GM18499 (cell line): Measurements from ENCODE around the gene SLC35F3.
"Not testable (repeated sequence)": the region's sequence is repeated elsewhere in the genome, so short reads cannot be mapped to it uniquely, and the experiment has no call there.

Experiments used
- ATAC-seq: cut with Tn5 transposase; IDR thresholded peaks from one replicate; pipeline ENCODE4 v1.9.1; 2021; ENCODE audit warnings: moderate number of reproducible peaks; ENCODE audit not compliant: insufficient read depth, unreplicated experiment

The SLC35F3 gene

DNA sequence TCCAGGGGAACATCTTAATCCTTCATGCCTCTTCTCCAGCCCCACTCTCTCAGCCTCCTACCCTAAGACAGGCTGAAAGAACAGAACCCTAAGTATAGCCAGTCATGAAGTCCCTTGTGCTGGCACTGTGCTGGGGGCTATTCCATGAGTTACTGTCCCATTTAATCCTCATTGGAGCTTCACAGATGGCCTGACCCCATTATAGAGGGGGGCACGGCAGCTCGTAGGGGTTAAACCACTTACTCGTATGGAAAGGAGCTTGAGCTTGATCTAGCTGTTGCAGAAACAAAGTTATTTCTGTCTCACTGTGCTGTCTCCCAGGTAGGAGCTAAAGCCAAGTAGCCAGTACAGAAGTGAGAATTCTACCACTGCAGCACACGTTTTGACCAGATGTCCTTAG lies 265.6 kb downstream of the SLC35F3 start:
- no peak for ATAC-seq

DNA sequence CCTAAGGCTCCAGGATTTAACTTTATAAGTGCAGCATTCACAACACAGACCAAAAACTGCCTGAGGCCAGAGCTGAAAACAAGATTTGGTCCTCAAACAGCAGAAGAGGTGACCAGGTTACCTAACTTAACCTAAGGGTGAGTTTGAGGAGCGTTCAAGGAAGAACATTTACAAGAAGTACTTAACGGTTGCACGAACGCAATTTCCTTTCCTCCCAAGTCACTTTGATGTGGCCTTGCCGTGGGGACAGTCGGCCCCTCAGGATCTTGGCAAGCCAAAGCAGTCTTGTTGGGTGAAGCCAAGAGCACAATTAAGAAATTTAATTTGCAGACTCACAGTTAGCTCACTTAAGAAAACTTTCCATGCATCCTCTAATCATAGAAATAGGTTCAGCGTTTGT lies 266.1 kb downstream of the SLC35F3 start:
- ATAC-seq: no peak

DNA sequence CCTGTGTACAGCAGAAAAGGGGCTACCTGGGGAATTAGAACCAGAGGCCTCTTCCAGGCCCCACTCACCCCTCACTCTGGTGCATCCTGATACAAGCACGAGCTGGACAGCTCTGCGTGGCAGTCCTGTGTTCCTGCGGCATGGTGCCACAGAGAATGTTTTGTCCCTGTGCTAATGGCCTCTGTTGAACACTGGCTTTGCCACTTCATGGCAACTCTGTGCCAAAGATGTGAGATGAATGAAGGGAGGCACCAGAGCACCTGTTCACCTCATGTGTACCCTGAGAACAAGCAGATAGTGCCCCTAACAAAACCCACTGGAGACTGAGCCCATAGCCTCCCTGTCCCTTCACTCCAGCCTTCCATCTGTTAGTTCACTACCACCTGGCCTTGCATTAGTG lies 269.5 kb downstream of the SLC35F3 start:
- ATAC-seq: no peak

DNA sequence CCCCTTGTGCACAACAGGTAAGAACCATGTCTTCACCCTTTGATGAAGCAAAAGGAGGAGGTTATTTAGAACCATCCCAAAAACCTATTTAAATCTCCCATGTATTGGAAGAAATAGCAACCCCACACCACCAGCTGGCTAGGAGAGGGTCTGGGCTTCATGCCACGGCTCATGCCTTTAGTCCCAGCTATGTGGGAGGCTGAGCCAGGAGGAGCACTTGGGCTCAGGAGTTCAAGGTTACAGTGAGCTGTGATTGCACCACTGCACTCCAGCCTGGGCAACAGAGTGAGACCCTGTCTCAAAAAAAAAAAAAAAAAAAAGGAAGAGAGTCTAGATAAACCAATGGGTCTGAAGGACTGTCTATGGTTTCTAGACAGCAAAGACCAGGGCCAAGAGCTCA lies 270.9 kb downstream of the SLC35F3 start:
- ATAC-seq: no peak

DNA sequence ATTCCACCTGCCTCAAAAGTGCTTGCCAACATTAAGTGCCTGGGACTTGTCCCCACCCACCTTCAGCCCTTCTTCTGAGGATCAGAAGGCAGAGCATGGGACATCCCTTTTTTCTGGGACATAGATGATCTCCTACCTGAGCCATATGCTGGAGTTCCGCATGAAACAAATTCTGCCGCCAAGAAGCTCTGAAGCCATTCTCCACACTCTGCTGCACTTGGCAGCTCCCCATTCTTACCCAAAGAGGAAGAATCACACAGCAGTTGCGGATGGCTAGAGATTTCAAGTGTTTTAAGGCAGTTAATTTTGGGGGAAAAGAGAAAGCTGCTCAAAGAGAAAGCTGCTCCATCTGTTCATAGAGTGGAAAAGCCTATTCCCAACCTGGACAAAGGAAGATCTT lies 271.5 kb downstream of the SLC35F3 start:
- no peak for ATAC-seq

DNA sequence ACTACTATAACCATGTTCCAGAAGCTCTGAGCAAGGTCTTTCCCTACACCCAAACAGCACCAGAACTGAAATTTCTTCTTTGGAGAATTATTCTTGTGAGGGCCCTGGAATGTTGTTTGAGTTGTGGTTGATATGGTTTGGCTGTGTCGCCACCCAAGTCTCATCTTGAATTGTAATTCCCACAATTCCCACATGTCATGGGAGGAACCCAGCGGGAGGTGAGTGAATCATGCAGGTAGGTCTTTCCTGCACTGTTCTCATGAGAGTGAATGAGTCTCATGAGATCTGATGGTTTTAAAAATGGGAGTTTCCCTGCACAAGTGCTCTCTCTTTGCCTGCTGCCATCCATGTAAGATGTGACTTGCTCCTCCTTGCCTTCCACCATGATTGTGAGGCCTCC lies 272.4 kb downstream of the SLC35F3 start:
- not testable (repeated sequence) for ATAC-seq

DNA sequence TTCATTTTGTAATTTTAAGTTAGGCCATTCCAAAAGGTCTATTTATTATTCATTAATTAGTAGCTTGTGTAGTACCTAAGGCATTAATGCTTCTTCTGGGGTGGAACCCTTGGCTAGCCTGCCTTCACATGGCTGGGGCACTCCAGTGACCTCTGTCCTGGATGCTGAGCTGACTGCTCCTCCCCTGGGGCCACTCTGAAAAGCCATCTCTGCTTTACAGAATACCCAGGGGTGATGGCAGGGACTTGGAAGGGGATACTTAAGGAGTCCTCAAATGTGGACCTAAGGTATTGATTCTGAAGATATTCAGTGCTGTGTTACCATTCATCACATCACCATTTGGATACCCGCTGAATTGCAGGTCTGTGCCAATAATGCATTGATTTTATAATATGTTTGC lies 281.0 kb downstream of the SLC35F3 start:
- no peak for ATAC-seq

DNA sequence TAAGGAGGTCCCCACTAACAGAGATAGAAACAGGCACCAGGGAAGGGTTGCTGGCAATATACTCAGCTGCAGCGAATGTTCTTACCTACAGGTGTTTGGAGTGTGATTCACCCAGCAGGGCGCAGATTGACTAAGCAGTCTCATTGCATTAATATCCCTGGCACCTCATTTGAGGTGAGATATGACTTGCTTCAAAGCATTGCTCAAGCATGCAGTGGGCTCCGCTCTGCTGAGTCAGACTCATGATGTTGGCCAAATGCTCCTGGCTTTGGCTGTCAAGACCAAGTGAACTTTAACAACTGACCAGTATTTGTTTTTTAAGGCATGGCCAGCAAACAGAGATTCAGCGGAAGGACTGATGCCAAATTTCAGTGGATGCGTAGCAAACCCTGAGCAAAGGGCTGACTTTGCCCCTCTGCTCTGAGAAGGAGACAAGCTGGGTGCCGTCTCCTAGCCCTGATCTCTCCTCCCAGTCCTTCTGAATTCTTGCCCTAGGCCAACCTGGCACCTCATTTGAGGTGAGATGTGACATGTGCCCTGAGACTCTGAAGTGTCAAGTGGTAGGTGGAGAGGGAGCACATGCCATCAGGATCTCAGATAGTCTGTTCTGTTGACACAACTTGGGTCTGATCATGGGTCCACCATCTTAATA lies 281.7 kb downstream of the SLC35F3 start:
- ATAC-seq: peak; percentile 52

DNA sequence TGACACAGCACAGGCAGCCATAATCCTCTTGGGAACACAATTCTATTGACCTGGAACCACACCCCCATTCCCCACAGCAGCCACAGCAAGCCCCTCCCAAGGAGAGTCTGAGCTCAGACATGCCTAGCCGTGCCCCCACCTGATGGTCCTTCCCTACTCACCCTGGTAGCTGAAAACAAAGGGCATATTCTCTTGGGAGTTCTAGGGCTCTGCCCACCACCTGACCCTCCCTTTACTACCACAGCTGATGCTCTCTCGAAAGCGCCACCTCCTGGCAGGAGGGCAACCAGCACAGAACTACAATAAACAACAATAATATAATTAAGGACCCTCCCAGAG lies 283.9 kb downstream of the SLC35F3 start:
- no peak for ATAC-seq

DNA sequence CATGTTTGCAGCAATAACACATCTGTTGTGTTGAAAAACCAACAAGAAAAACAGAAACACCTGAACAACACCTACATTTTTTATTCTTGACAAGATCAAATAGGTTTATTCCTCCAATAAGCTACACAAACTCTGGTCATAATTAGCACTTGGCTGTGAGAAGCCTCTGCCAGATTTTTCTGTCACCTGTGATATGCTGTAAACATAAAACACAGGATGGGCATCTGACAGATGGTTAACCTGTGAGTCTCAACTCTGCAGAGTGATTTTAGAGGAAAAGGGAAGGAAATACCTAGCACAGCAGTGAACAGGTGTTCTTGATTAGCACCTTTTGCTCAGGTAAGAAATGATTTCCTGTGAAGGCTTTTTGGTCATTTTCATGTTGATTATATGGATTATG lies 293.4 kb downstream of the SLC35F3 start:
- no peak for ATAC-seq

DNA sequence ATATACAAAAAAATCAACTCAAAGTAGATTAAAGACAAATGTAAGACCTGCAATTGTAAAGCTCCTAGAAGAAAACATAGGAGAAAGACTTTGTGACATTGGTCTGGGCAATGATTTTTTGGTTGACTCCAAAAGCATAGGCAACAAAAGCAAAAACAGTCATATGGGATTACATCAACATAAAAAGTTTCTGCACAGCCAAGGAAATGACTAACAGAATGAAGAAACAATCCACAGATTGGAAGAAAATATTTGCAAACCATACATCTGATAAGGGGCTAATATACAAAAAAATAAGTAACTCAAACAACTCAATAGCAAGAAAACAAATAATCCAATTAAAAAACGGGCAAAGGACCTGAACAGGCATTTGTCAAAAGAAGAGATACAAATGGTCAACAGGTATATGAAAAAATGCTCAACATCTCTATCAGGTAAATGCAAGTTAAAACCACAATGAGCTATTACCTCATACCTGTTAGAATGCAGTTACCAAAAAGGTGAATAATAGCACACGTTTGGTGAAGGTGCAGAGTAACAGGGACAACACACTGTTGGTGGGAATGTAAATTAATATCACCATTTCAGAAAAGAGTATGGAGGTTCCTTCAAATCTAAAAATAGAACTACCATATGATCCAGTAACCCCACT lies 295.1 kb downstream of the SLC35F3 start:
- ATAC-seq: no peak

DNA sequence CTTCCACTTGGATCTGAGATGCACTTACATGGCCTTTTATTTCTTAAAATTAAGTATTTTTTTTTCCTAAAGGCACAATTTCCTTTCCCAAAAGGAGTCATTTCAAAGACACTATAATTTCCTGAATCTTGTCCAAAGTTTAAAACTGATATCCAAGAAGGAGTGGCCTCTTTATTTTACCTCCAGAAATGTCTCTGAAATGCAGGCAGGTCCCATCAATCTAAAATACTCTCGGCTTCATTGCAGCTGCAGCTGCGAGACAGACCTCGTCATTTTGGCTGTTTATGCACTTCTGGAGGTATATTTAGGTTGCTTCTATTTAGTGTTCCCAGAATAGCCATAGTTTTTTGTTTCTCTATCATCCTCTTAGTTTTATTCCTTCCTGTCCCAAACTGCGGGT lies 296.1 kb downstream of the SLC35F3 start:
- no peak for ATAC-seq

DNA sequence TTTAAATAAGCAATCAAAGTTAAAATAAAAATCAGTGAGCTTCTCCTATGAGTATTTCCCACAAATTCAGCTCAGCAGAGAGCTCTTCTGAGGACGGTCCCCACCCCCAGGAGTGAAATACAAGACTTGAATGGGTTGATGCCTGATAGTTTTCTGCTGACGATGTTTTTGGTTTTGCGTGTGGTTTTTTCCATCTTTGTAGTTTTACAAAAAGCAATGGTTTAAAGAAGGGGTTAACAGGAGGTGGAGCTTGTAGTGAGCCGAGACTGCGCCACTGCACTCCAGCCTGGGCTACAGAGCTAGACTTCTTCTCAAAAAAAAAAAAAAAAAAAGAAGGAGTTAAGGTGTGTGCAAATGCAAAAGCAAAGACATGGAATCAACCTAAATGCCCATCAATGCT lies 297.1 kb downstream of the SLC35F3 start:
- no peak for ATAC-seq

DNA sequence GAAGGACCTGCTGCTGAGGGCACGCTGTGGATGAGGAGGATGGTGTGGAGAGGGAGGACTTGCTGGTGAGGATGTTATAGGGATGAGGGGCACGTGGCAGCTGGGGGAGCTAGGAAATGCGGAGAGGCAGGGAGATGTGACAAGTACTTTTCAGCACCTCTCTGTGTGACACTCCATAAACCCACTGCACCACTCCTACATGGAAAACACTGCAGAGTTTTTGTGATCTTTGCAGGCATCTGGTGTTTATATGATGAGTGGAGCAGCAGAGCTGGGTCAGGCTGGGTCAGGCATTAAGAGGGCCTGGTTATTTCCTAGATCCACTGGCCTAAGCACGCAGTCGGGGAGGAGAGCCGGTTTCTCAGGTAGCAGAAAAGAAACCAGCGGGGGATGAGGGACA lies 301.5 kb downstream of the SLC35F3 start:
- no peak for ATAC-seq

DNA sequence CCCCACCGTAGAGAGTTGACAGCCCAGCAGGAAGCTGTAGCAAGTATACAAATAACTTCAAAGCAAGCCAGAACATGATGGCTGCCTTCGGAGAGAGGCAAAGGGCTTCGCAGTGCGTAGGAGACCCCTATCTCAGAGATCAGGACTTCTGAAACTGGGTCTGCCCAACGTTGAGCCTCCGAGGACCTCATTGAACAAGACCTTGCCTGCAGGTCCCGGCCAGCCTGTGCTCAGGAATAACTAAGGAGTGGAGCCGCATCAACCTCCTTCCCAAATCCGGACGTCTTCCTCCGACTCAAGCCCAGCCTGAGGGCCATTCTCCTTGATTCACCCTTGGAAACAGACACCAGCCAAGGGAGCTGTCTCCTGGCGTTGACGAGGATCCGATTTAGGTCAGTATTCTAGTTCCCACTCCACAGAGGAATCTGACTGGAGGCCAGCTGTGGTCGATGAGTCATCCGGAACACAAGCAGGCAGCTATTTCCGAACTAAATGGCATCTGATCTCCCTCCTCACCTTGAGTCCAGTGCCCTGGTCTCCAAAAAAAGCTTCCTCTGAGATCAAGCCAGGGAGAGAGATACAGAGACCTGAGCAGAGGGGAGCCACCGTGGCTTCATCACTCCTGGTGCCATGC lies 302.3 kb downstream of the SLC35F3 start:
- ATAC-seq: no peak

DNA sequence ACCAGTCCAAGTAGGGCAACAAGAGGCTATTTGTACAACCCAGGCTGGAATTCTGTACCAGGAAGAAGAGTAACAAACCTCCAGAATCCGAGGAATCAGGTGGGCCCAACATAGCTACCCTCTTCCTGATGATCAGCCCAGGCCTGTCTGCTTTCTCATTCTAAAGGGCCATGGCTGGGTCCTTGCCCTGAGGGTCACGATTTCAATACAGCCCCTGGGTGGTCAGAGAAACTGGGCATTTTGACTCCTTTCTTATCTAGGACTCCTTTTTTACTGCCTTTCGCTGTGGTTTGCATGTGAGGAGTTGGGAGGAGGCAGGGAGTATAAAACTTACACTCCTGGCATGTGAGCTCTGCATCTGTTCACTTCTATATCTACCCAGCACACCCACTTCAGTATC lies 303.9 kb downstream of the SLC35F3 start:
- ATAC-seq: no peak

DNA sequence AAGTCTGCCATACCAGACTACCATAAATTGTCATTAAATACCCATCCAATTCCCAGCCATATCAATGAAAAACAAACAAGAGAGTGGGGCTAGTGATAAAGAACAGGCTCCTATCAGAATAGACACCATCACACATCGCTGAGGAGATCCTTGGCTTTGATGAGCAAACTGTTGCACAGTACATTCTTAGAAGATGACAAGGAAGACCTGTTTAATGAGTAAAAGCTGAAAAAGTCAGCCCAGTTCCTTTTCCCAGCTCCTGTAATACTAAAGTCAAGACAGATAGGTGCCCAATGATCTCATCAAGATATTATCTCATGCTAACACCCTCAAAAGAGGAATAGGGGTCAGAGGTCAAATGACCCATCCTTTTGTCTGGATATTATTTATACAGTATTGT lies 304.3 kb downstream of the SLC35F3 start:
- ATAC-seq: no peak

DNA sequence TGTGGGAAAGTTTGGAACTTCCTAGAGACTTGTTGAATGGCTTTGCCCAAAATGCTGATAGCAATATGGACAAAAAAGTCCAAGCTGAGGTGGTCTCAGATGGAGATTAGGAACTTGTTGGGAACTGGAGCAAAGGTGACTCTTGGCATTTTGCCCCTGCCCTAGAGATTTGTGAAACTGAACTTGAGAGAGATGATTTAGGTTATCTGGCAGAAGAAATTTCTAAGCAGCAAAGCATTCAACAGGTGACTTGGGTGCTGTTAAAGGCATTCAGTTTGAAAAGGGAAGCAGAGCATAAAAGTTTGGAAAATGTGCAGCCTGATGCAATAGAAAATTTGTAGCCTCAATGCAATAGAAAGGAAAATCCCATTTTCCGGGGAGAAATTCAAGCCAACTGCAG lies 306.0 kb downstream of the SLC35F3 start:
- not testable (repeated sequence) for ATAC-seq

DNA sequence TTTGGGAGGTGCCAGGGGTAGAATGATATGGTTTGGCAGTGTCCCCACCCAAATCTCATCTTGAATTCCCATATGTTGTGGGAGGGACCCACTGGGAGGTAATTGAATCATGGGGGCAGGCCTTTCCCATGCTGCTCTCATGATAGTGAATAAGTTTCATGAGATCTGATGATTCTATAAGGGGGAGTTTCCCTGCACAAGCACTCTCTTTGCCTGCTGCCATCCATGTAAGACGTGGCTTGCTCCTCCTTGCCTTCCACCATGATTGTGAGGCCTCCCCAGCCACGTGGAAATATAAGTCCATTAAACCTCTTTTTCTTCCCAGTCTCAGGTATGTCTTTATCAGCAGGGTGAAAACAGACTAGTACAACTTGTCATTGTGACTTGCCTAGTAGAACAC lies 307.4 kb downstream of the SLC35F3 start:
- ATAC-seq: not testable (repeated sequence)

DNA sequence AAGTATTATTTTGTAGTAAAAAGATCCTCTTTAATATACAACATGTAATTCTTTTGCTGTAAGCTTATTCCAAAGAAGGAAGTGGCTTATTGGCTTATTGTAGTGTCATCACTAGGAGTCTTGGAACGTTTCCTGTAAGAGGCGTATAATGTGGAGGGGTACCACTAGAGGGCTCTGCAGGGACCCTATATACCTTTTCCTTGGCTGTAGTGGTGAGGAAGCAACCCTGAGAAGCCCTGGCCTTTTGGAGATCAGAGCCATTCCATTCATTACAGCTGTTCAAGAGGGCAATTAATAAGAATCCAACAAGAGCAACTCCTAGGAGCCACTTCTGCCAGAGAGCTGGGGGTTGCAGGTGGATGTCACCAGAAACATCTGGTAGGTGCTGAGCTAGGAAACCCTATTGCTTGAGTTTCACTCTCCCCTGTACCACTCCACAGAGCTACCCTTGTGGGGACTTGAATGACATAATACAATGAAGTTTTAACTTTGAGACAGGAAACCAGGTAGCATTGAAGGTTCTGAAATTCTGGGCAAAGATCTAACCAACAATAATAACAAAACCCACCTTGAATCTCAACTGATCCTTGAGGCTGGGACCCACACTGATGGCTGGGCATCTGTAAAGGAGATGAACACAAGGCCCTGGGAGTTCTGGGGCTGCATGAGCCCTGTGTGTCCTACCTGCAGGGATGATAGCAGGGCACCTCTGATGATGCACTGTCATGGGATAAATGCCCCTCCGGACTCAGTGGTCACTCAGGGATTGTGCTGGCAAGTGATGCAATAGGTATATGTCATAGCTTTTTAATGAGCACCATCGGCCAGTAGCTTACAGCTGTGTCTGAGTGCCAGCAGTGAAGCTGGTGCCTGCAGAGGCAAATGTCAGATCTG lies 308.5 kb downstream of the SLC35F3 start:
- no peak for ATAC-seq

DNA sequence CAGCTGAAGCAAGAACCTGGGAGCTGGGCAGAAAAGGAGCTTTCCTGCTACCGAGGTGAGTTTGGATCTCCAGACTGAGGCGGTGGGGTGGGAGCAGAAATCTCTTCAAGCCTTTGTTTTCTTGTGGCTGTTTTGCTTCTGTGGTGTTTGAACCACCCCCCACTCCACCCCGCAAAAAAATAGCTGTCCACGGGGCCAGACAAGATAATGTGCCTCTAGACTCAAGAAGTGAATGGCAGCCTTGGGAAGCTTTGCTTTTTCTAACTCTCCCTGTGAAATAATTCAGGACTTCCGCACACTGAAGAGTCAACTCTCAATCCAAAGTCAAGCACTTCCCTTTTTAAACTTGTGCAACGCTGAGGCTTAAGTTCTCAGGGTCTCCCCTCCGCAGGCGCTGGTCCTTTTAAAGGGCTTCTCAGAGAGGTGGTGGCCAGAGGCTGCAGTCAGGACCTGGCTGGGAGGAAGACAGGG lies 309.2 kb downstream of the SLC35F3 start:
- no peak for ATAC-seq
